ENCODE measurements around the gene PPP2R1A.

PPP2R1A gene

GRCh38 chr19:52189735-52190486 lies at the start of gene PPP2R1A:
Gene PPP2R1A (plus strand): TSS chr19:52190052. CDS start chr19:52190097, 45 bp downstream.
- TF ChIP-seq, protein P1, sequence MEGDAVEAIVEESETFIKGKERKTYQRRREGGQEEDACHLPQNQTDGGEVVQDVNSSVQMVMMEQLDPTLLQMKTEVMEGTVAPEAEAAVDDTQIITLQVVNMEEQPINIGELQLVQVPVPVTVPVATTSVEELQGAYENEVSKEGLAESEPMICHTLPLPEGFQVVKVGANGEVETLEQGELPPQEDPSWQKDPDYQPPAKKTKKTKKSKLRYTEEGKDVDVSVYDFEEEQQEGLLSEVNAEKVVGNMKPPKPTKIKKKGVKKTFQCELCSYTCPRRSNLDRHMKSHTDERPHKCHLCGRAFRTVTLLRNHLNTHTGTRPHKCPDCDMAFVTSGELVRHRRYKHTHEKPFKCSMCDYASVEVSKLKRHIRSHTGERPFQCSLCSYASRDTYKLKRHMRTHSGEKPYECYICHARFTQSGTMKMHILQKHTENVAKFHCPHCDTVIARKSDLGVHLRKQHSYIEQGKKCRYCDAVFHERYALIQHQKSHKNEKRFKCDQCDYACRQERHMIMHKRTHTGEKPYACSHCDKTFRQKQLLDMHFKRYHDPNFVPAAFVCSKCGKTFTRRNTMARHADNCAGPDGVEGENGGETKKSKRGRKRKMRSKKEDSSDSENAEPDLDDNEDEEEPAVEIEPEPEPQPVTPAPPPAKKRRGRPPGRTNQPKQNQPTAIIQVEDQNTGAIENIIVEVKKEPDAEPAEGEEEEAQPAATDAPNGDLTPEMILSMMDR (IDR thresholded peaks at IDR 0.05; ENCODE audit: insufficient read depth, low read depth, low read length, missing control alignments): no peak
- DNase-seq (ENCODE audit: low read depth): peak; percentile 100
- peak within 1 kb of the TSS; percentile 75 for H3K4me3 ChIP-seq (ENCODE audit: low read length)

GRCh38 chr19:52141203-52141602 lies 48.6 kb upstream of the PPP2R1A start:
- no peak overlapping the region for H3K4me3 ChIP-seq (ENCODE audit: low read length)
- TF ChIP-seq, protein P1 (IDR thresholded peaks at IDR 0.05; ENCODE audit: insufficient read depth, low read depth, low read length, missing control alignments): no peak
- DNase-seq (ENCODE audit: low read depth): no peak

- peak; percentile 95 for DNase-seq (ENCODE audit: low read depth)
- TF ChIP-seq, protein P1 (IDR thresholded peaks at IDR 0.05; ENCODE audit: insufficient read depth, low read depth, low read length, missing control alignments): no peak
- no peak overlapping the region for H3K4me3 ChIP-seq (ENCODE audit: low read length)
Observed at GRCh38 chr19:52142001-52142595, 47.8 kb upstream of the PPP2R1A start.

DNA sequence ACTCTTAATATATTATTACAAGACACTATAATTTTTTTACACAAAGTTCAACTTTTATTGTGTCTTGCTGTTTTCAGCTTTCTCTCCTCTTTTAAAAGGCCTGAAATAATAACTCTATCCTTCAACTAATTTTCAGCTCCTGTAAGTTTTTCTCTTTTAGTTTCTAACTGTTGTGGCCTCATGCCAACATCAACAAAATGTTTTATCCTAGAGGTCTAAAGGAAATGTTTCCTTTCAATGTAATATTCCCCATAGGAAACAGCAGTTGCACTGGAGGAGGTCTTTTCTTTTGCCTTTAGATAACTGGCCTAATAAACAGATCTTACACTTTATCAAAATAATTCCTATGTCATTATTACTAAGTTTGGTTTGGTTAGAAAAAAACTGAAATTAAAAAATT lies 41.6 kb upstream of the PPP2R1A start:
- no peak overlapping the region for H3K4me3 ChIP-seq (ENCODE audit: low read length)
- DNase-seq (ENCODE audit: low read depth): no peak
- TF ChIP-seq, protein P1 (IDR thresholded peaks at IDR 0.05; ENCODE audit: insufficient read depth, low read depth, low read length, missing control alignments): no peak

GRCh38 chr19:52155596-52156359 lies 34.1 kb upstream of the PPP2R1A start:
- no peak overlapping the region for H3K4me3 ChIP-seq (ENCODE audit: low read length)
- no peak for DNase-seq (ENCODE audit: low read depth)
- TF ChIP-seq, protein P1 (IDR thresholded peaks at IDR 0.05; ENCODE audit: insufficient read depth, low read depth, low read length, missing control alignments): no peak

GRCh38 chr19:52170304-52170703 lies 19.5 kb upstream of the PPP2R1A start:
- peak overlapping the region; percentile 98 for H3K4me3 ChIP-seq (ENCODE audit: low read length)
- TF ChIP-seq, protein P1 (IDR thresholded peaks at IDR 0.05; ENCODE audit: insufficient read depth, low read depth, low read length, missing control alignments): no peak
- DNase-seq (ENCODE audit: low read depth): no peak
